DMS153 treated with DMSO at 0.1 percent for 48 hours (cell line): ENCODE measurements around the gene PHLDB3.

ENCODE experiments used
- DNase-seq: peaks from one replicate; lab custom pipeline; 2025; ENCODE audit not compliant: unreplicated experiment; lab: John Stamatoyannopoulos, UW

PHLDB3 gene

GRCh38 chr19:43501661-43502418 lies 2.7 kb downstream of the PHLDB3 start:
- no peak for DNase-seq

GRCh38 chr19:43499042-43499441 lies 5.5 kb downstream of the PHLDB3 start:
- no peak for DNase-seq

GRCh38 chr19:43498233-43498842 lies 6.2 kb downstream of the PHLDB3 start:
- DNase-seq: no peak

GRCh38 chr19:43496960-43497359 lies 7.6 kb downstream of the PHLDB3 start:
- DNase-seq: no peak

- DNase-seq: no peak
Measured at GRCh38 chr19:43495082-43495481, 9.5 kb downstream of the PHLDB3 start.

- DNase-seq: no peak
Measured at GRCh38 chr19:43490759-43491158, 13.8 kb downstream of the PHLDB3 start.

- no peak for DNase-seq
Measured at GRCh38 chr19:43489979-43490599, 14.5 kb downstream of the PHLDB3 start.

- DNase-seq: no peak
Measured at GRCh38 chr19:43489310-43489709, 15.2 kb downstream of the PHLDB3 start.

GRCh38 chr19:43488179-43488578 lies 16.4 kb downstream of the PHLDB3 start:
- DNase-seq: no peak

GRCh38 chr19:43486412-43486811 lies 18.1 kb downstream of the PHLDB3 start:
- no peak for DNase-seq

GRCh38 chr19:43485951-43486350 lies 18.6 kb downstream of the PHLDB3 start:
- DNase-seq: no peak

- DNase-seq: no peak
Measured at GRCh38 chr19:43483281-43483680, 21.3 kb downstream of the PHLDB3 start.

- no peak for DNase-seq
Measured at GRCh38 chr19:43482193-43482592, 22.4 kb downstream of the PHLDB3 start.

GRCh38 chr19:43481701-43482100 lies 22.8 kb downstream of the PHLDB3 start:
- no peak for DNase-seq

- DNase-seq: no peak
Measured at GRCh38 chr19:43480574-43480973, 24.0 kb downstream of the PHLDB3 start.

- DNase-seq: no peak
Measured at GRCh38 chr19:43479961-43480561, 24.5 kb downstream of the PHLDB3 start.

GRCh38 chr19:43479226-43479625 lies 25.3 kb downstream of the PHLDB3 start:
- DNase-seq: no peak

- no peak for DNase-seq
Measured at GRCh38 chr19:43478323-43478722, 26.2 kb downstream of the PHLDB3 start.

- DNase-seq: no peak
Measured at GRCh38 chr19:43476606-43477005, 27.9 kb downstream of the PHLDB3 start.

GRCh38 chr19:43474986-43475705 lies 29.4 kb downstream of the PHLDB3 start:
- peak; percentile 82 for DNase-seq

GRCh38 chr19:43474487-43474886 lies 30.1 kb downstream of the PHLDB3 start:
- DNase-seq: no peak
